Esophagus squamous epithelium (tissue), 4 donors: ENCODE data around the gene CPNE9.

ENCODE experiments used
- POLR2A ChIP-seq, 4 donors: fragments of 450-650 bp; IDR thresholded peaks; one replicate each; pipeline ENCODE4 v1.6.1; 2017; ENCODE audit warnings: antibody characterized with exemption in 4 of 4, mild to moderate bottlenecking in 4 of 4, moderate library complexity in 3 of 4
- TF ChIP-seq, protein P1 (sequence below), 6 experiments: fragments of 450-650 bp in 4 of 6; fragments of 200-600 bp in 2 of 6; sonication (generic) in 2 of 6; IDR thresholded peaks; one replicate each; pipeline ENCODE4 v1.5.1; 2016 to 2019; ENCODE audit warnings: antibody characterized with exemption in 6 of 6, mild to moderate bottlenecking in 4 of 6, moderate library complexity in 4 of 6

DNA sequence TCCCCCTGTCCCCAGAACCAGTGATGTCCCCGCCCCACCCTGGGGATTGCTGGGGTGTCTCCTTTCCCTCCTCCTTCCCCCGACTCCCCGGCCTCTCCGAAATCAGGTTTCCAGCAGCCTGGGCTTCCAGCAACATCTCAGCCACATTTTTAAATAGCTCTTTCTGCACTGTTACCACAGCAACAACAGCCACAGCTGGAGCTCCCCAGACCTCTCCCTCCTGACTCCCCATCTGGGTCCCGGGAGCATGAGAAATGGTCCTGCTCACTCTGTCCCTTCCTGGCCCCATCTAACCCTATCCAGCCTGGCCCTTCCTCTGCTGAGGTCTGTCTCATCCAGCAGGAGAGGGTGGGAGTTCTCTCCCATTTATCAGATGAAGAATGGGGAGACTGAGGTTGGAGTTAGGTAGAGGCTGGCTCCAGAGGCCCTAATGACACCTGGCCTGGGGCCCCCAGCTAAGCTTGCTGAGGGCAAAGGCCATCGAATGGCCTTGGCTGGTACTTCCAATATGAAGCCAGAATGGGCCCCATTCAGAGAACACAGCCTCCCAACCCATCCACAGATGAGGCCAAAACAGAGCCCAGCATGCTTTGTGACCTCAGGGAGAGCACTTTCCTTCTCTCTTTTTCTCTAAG, 64.6 kb downstream of the CPNE9 start:
- TF ChIP-seq, protein P1, sequence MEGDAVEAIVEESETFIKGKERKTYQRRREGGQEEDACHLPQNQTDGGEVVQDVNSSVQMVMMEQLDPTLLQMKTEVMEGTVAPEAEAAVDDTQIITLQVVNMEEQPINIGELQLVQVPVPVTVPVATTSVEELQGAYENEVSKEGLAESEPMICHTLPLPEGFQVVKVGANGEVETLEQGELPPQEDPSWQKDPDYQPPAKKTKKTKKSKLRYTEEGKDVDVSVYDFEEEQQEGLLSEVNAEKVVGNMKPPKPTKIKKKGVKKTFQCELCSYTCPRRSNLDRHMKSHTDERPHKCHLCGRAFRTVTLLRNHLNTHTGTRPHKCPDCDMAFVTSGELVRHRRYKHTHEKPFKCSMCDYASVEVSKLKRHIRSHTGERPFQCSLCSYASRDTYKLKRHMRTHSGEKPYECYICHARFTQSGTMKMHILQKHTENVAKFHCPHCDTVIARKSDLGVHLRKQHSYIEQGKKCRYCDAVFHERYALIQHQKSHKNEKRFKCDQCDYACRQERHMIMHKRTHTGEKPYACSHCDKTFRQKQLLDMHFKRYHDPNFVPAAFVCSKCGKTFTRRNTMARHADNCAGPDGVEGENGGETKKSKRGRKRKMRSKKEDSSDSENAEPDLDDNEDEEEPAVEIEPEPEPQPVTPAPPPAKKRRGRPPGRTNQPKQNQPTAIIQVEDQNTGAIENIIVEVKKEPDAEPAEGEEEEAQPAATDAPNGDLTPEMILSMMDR (IDR thresholded peaks at IDR 0.05), result no peak
- no peak for TF ChIP-seq POLR2A (IDR thresholded peaks at IDR 0.05)
